GM12801 (cell line): ENCODE results near the gene VOPP1.

Experiments
- TF ChIP-seq, protein P1 (sequence below): IDR thresholded peaks from one replicate; pipeline ENCODE4 v1.5.1; 2011; ENCODE audit warnings: control low read depth; ENCODE audit not compliant: insufficient read length; ENCODE audit errors: extremely low read depth

The VOPP1 gene

DNA sequence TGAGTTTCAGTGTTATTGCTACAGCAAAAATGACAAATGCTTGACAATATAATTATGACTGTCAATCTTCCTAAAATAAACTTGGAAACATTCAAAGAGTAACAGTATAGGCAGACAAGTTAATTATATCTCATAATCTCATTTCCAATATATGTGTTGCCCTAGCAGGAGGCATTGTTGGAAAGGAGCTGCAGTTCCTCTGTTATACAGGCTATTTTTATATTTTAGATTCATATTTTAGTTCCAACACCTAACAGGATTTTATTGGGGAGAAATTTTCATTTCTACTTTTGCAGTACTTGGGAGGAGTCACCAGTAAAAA lies 19.3 kb downstream of the VOPP1 start:
- TF ChIP-seq, protein P1, sequence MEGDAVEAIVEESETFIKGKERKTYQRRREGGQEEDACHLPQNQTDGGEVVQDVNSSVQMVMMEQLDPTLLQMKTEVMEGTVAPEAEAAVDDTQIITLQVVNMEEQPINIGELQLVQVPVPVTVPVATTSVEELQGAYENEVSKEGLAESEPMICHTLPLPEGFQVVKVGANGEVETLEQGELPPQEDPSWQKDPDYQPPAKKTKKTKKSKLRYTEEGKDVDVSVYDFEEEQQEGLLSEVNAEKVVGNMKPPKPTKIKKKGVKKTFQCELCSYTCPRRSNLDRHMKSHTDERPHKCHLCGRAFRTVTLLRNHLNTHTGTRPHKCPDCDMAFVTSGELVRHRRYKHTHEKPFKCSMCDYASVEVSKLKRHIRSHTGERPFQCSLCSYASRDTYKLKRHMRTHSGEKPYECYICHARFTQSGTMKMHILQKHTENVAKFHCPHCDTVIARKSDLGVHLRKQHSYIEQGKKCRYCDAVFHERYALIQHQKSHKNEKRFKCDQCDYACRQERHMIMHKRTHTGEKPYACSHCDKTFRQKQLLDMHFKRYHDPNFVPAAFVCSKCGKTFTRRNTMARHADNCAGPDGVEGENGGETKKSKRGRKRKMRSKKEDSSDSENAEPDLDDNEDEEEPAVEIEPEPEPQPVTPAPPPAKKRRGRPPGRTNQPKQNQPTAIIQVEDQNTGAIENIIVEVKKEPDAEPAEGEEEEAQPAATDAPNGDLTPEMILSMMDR: no peak

DNA sequence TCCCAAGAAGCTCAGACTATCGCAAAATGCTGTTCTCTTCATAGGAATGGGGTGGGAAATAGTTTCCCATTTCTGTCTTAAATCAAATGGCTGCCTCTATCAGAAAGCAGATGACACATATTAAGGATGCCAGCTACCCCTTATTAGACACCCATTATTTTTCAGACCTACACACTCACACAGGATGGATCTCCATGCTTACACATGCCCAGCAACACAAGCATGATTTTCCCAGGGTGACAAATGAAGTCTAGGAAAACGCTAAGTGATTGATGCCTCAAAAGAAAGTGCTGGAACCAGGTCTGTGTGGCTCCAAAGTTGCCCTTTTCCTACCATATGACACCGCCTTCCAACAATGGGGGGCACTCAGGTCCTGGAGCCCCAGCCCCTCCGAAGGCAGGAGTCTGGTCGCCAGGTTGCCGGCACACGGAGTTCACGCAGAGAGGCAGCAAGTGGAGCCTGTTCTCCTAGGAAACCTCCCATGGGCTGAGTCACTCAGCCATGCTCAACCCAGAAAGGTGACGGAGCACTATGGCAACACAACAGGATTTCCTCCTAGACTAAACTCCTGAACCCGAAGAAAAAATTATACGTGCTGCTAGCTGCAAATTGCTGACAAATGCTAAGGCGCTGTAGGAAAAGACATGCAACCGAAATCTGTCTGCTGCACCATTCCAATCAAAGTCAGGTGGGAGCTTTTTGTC lies 19.8 kb downstream of the VOPP1 start:
- TF ChIP-seq, protein P1: no peak

DNA sequence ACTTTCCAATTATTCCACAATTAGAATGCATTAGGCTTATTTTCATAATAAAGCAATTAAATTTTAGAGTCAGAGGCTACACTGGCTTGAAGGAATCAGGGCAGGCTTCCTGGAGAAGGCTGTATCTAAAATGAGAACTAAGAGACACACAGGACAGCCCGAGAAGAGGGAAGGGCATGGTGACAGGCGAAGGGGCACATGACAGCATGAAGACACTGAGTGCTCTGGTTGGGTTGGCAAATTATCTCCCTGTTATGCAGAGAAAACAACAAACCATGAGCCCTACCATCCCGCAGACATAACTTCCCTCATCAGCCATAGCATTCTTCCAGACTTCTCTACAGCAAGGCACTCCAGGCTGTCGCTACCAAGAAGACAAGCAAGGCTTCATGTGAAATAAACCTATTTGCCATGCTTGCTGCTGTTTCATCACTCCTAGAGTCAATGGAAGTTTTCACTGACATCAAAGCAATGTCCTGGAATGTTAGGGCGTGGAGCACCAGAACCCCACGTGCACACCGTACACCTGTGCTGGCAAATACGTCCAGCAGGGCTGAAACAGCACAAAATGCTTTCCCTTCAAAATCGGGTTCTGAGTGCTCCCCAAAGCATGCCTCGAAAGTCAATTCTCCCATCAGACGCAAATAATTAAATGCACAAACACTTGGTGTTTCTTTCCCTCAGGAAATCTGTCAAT lies 21.3 kb downstream of the VOPP1 start:
- TF ChIP-seq, protein P1: no peak

DNA sequence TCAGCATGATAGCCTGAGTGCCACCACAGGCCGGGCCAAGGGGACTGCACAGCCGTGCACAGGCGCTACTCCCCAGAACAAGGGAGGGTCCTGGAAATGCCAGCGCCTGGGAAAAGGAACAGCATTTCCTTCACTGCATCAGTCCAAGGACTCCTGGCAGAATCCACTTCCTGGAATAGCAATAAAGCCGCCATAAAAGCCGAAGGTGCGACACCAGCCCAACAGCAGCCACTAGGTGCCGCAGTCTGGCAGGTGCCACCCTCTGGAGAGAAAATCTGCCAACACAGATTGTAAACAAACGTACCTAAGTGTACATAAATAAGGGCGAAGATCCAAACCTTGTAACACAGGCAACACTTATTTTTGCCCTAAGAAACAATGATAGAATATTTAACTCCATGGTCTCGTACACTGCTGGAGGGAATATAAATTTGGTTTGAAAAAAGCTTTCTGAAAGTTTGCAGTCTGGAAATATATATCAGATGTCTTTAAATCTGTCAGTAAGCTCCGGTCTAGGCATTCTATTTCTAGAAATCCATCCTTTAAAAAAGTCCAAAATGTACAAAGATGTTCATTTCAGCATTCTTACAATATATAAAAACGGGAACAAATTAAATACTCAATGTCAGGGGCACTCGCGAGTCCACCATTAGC lies 22.2 kb downstream of the VOPP1 start:
- TF ChIP-seq, protein P1: no peak

DNA sequence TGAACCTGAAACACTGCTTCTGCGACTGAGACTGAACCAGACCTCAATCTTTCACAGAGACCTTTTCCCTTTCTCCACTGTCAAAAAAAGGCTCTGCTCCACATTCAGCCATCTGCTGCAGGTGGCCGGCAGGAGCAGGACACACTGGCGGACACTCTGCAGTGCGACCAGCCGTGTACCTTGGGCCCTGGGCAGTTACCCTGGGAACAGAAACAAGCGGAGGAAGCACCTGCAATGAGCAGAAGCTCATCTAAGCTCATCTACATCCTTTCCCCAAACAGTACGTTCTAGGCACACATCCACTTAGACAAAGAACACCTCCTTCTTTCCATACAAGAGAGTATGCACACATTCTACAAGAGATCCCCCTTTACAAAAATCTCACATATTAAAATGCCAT lies 22.8 kb downstream of the VOPP1 start:
- TF ChIP-seq, protein P1: no peak

DNA sequence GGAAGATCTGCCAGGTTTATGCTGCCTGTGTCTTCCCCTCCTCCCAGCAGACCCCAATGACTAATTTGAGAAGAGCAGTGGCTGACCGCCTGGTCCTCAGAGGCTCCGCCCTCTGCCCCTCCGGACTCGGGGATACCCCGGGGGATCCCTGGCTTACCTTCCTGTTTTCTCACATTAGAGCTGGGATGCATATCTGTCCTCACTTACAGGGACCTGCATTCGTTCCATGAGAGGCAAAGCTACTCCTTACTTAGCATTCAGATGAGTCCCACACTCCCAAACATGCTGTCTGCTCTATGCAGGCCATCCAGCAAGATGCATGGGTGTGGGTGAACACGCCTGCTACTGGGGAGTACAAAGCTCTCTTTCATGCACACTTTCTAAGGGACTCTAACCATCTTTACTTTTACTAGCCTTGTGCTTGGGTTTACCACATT lies 24.0 kb downstream of the VOPP1 start:
- TF ChIP-seq, protein P1: no peak

DNA sequence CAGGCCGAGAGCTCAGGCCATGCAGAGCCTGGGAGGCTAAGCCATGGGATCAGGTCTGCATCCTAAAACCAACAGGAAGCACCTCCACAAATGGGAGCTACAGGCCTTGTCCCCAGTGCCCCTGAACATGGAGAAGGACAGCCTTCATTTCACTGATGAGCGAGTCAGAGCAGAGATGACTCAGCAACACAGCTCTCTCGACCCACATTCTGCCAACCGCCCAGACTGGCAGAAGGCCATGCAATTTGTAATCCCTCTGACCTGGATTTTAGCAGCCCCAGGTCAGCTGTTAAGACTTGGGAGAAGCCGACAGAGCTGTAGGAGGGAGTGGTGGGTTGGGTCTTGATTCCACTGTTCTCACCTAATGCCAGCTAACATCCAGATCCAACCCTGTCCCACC lies 25.5 kb downstream of the VOPP1 start:
- TF ChIP-seq, protein P1: no peak
